ENCODE results near the gene KPNA4. TPM values are rescaled to one million over a fixed set of nuclear protein-coding genes. Genes with fewer than 3 reads are reported as not detected.

Gene KPNA4
- total and polyA plus RNA-seq, 2 donors (not counting 1 experiment from before 2014, with no cell fraction given): 33.0 to 38.8 TPM

- H3K9ac ChIP-seq (ENCODE audit: insufficient read depth, low read length): no peak overlapping the region
- peaks cover 94% of the 10 kb centered on the region for H3K79me2 ChIP-seq (ENCODE audit: control insufficient read depth, insufficient read depth, low read length)
- H4K20me1 ChIP-seq (ENCODE audit: control insufficient read depth, extremely low read depth, insufficient read depth, low read length): no peaks in the 10 kb centered on the region
- no peaks in the 10 kb centered on the region for H3K36me3 ChIP-seq (ENCODE audit: control insufficient read depth, insufficient read depth, low read length)
- H3K27me3 ChIP-seq (ENCODE audit: control insufficient read depth, insufficient read depth, low read length): no peaks in the 10 kb centered on the region
- TF ChIP-seq CTCF (conservative IDR thresholded peaks at IDR 0.05 in 1 of 2, IDR thresholded peaks at IDR 0.05 in 1 of 2; ENCODE audit: low read depth in 1 of 2, low read length in 2 of 2) (no peak), EZH2 (IDR thresholded peaks at IDR 0.05; ENCODE audit: low read length, missing control alignments) (no peak)
- H3K4me1 ChIP-seq (ENCODE audit: control insufficient read depth, extremely low read depth, insufficient read depth, low read length): peaks cover 2% of the 10 kb centered on the region
- no peaks in the 10 kb centered on the region for H3K9me3 ChIP-seq (ENCODE audit: control insufficient read depth, insufficient read depth, low read depth, low read length)
- no peak overlapping the region for H2AFZ ChIP-seq (ENCODE audit: low read length)
- H3K27ac ChIP-seq (ENCODE audit: insufficient read depth, low read length): no peak overlapping the region
- no peak overlapping the region for H3K4me2 ChIP-seq (ENCODE audit: extremely low read depth, insufficient read depth, low read length)
- no peak overlapping the region for H3K4me3 ChIP-seq (replicated peaks in 1 of 4; ENCODE audit: control extremely low read depth in 1 of 4, insufficient read depth in 1 of 4, low read depth in 3 of 4, low read length in 4 of 4)
- DNase-seq (ENCODE audit: low read depth in 2 of 2): no peak
Measured at GRCh38 chr3:160545504-160545871, 19.9 kb downstream of the KPNA4 start.

GRCh38 chr3:160544844-160545503 lies 20.4 kb downstream of the KPNA4 start:
- H3K4me2 ChIP-seq (ENCODE audit: extremely low read depth, insufficient read depth, low read length): no peak overlapping the region
- H3K9me3 ChIP-seq (ENCODE audit: control insufficient read depth, insufficient read depth, low read depth, low read length): no peaks in the 10 kb centered on the region
- no peak overlapping the region for H3K4me3 ChIP-seq (replicated peaks in 1 of 4; ENCODE audit: control extremely low read depth in 1 of 4, insufficient read depth in 1 of 4, low read depth in 3 of 4, low read length in 4 of 4)
- H2AFZ ChIP-seq (ENCODE audit: low read length): no peak overlapping the region
- H3K27me3 ChIP-seq (ENCODE audit: control insufficient read depth, insufficient read depth, low read length): no peaks in the 10 kb centered on the region
- H3K36me3 ChIP-seq (ENCODE audit: control insufficient read depth, insufficient read depth, low read length): no peaks in the 10 kb centered on the region
- TF ChIP-seq EZH2 (IDR thresholded peaks at IDR 0.05; ENCODE audit: low read length, missing control alignments) (no peak), CTCF (conservative IDR thresholded peaks at IDR 0.05 in 1 of 2, IDR thresholded peaks at IDR 0.05 in 1 of 2; ENCODE audit: low read depth in 1 of 2, low read length in 2 of 2) (no peak)
- H3K27ac ChIP-seq (ENCODE audit: insufficient read depth, low read length): no peak overlapping the region
- H3K79me2 ChIP-seq (ENCODE audit: control insufficient read depth, insufficient read depth, low read length): peaks cover 94% of the 10 kb centered on the region
- H3K9ac ChIP-seq (ENCODE audit: insufficient read depth, low read length): no peak overlapping the region
- peaks cover 3% of the 10 kb centered on the region for H3K4me1 ChIP-seq (ENCODE audit: control insufficient read depth, extremely low read depth, insufficient read depth, low read length)
- no peaks in the 10 kb centered on the region for H4K20me1 ChIP-seq (ENCODE audit: control insufficient read depth, extremely low read depth, insufficient read depth, low read length)
- peak; percentile 27 to 42 for DNase-seq (ENCODE audit: low read depth in 2 of 2)

- H3K9ac ChIP-seq (ENCODE audit: insufficient read depth, low read length): no peak overlapping the region
- H3K27ac ChIP-seq (ENCODE audit: insufficient read depth, low read length): no peak overlapping the region
- H3K79me2 ChIP-seq (ENCODE audit: control insufficient read depth, insufficient read depth, low read length): peaks cover 82% of the 10 kb centered on the region
- H3K9me3 ChIP-seq (ENCODE audit: control insufficient read depth, insufficient read depth, low read depth, low read length): no peaks in the 10 kb centered on the region
- no peak overlapping the region for H3K4me2 ChIP-seq (ENCODE audit: extremely low read depth, insufficient read depth, low read length)
- H4K20me1 ChIP-seq (ENCODE audit: control insufficient read depth, extremely low read depth, insufficient read depth, low read length): no peaks in the 10 kb centered on the region
- no peak for TF ChIP-seq EZH2 (IDR thresholded peaks at IDR 0.05; ENCODE audit: low read length, missing control alignments)
- no peak for TF ChIP-seq CTCF (conservative IDR thresholded peaks at IDR 0.05 in 1 of 2, IDR thresholded peaks at IDR 0.05 in 1 of 2; ENCODE audit: low read depth in 1 of 2, low read length in 2 of 2)
- no peak overlapping the region for H3K4me3 ChIP-seq (replicated peaks in 1 of 4; ENCODE audit: control extremely low read depth in 1 of 4, insufficient read depth in 1 of 4, low read depth in 3 of 4, low read length in 4 of 4)
- peaks cover 3% of the 10 kb centered on the region for H3K4me1 ChIP-seq (ENCODE audit: control insufficient read depth, extremely low read depth, insufficient read depth, low read length)
- H3K27me3 ChIP-seq (ENCODE audit: control insufficient read depth, insufficient read depth, low read length): no peaks in the 10 kb centered on the region
- H2AFZ ChIP-seq (ENCODE audit: low read length): no peak overlapping the region
- H3K36me3 ChIP-seq (ENCODE audit: control insufficient read depth, insufficient read depth, low read length): no peaks in the 10 kb centered on the region
- DNase-seq (ENCODE audit: low read depth in 2 of 2): peak; percentile 11 to 40
Measured at GRCh38 chr3:160540551-160540950, 24.8 kb downstream of the KPNA4 start.

Data from fibroblast of lung (primary cell).